WTC11 (cell line): ENCODE data around the gene FAM118B. TPM values are rescaled to one million over a fixed set of nuclear protein-coding genes. Genes with fewer than 3 reads are reported as not detected.

Experiments used
- ATAC-seq: fragments of 200-7000 bp; cut with Tn5 transposase; 2 replicates; pipeline ENCODE4 v1.10.0; 2021; ENCODE audit warnings: mild to moderate bottlenecking, moderate library complexity
- CTCF ChIA-PET: fragments of 300-600 bp; sonication (Branson Sonifier 250); formaldehyde crosslinking; loops from one replicate; lab custom pipeline; 2021; ENCODE audit warnings: antibody characterized with exemption; lab: Charles Lee
- POLR2A ChIA-PET: fragments of 350-600 bp; sonication (Branson Sonifier 250); formaldehyde crosslinking; loops from one replicate; lab custom pipeline; 2021; ENCODE audit warnings: antibody characterized with exemption; lab: Charles Lee
- DNase-seq: peaks from one replicate; pipeline ENCODE4 v3.0.0; 2021; ENCODE audit warnings: low spot score
- H3K27ac Mint-ChIP-seq: 2 replicates; pipeline ENCODE4 v1.8.0; 2021; ENCODE audit warnings: mixed read lengths
- H3K27me3 Mint-ChIP-seq: 2 replicates; pipeline ENCODE4 v1.8.0; 2021; ENCODE audit warnings: low read depth, mild to moderate bottlenecking, moderate library complexity, mixed read lengths
- H3K36me3 Mint-ChIP-seq: 2 replicates; pipeline ENCODE4 v1.8.0; 2021; ENCODE audit warnings: mixed read lengths
- H3K4me1 Mint-ChIP-seq: 2 replicates; pipeline ENCODE4 v1.8.0; 2022; ENCODE audit warnings: mixed read lengths
- H3K4me3 Mint-ChIP-seq: 2 replicates; pipeline ENCODE4 v1.8.0; 2021; ENCODE audit warnings: mild to moderate bottlenecking, moderate library complexity, mixed read lengths
- H3K9me3 Mint-ChIP-seq: 2 replicates; pipeline ENCODE4 v1.8.0; 2021; ENCODE audit warnings: mixed read lengths
- E2F1 ChIP-seq: sonication (generic); formaldehyde crosslinking; IDR thresholded peaks from 2 replicates; pipeline ENCODE4 v1.8.0; 2022; ENCODE audit warnings: mild to moderate bottlenecking, missing genetic modification reagents
- ESRRA ChIP-seq: sonication (generic); formaldehyde crosslinking; IDR thresholded peaks from 2 replicates; pipeline ENCODE4 v1.8.1; 2022; ENCODE audit warnings: mild to moderate bottlenecking, missing genetic modification reagents, borderline replicate concordance
- FOXJ3 ChIP-seq: sonication (generic); formaldehyde crosslinking; IDR thresholded peaks from 2 replicates; pipeline ENCODE4 v1.9.0; 2021; ENCODE audit warnings: missing genetic modification reagents, mild to moderate bottlenecking, borderline replicate concordance
- GABPB1 ChIP-seq: sonication (generic); formaldehyde crosslinking; IDR thresholded peaks from 2 replicates; pipeline ENCODE4 v1.8.1; 2023; ENCODE audit warnings: mild to moderate bottlenecking, missing genetic modification reagents
- GRHL2 ChIP-seq: fragments of 250-450 bp; sonication (Bioruptor Pico); IDR thresholded peaks from 2 replicates; pipeline ENCODE4 v1.8.0; 2022; ENCODE audit warnings: mild to moderate bottlenecking, moderate library complexity; ENCODE audit not compliant: insufficient replicate concordance, severe bottlenecking
- HMGA2 ChIP-seq: fragments of 250-450 bp; sonication (Bioruptor Pico); IDR thresholded peaks from 2 replicates; pipeline ENCODE4 v1.4.0; 2021; ENCODE audit warnings: mild to moderate bottlenecking, moderate library complexity
- IRF1 ChIP-seq: sonication (generic); formaldehyde crosslinking; IDR thresholded peaks from 2 replicates; pipeline ENCODE4 v1.8.0; 2023; ENCODE audit warnings: missing genetic modification reagents
- IRF2 ChIP-seq: sonication (generic); formaldehyde crosslinking; IDR thresholded peaks from 2 replicates; pipeline ENCODE4 v1.8.0; 2022; ENCODE audit warnings: low read depth, missing genetic modification reagents, borderline replicate concordance
- NFYB ChIP-seq: sonication (generic); formaldehyde crosslinking; conservative IDR thresholded peaks from 2 replicates; pipeline ENCODE4 v1.8.0; 2022; ENCODE audit warnings: low read depth, missing genetic modification reagents
- NR1H2 ChIP-seq: sonication (generic); formaldehyde crosslinking; IDR thresholded peaks from 2 replicates; pipeline ENCODE4 v1.9.0; 2021; ENCODE audit warnings: mild to moderate bottlenecking, moderate library complexity, missing genetic modification reagents
- PRRX2 ChIP-seq: fragments of 250-450 bp; sonication (Bioruptor Pico); IDR thresholded peaks from 2 replicates; pipeline ENCODE4 v1.8.0; 2021; ENCODE audit warnings: mild to moderate bottlenecking
- SP1 ChIP-seq: sonication (generic); formaldehyde crosslinking; conservative IDR thresholded peaks from 2 replicates; pipeline ENCODE4 v1.8.1; 2022; ENCODE audit warnings: missing genetic modification reagents
- ZNF219 ChIP-seq: sonication (generic); formaldehyde crosslinking; IDR thresholded peaks from 2 replicates; pipeline ENCODE4 v1.8.0; 2023; ENCODE audit warnings: missing genetic modification reagents, mild to moderate bottlenecking, borderline replicate concordance
- ZNF232 ChIP-seq: sonication (generic); formaldehyde crosslinking; IDR thresholded peaks from 2 replicates; pipeline ENCODE4 v1.8.0; 2022; ENCODE audit warnings: mild to moderate bottlenecking, missing genetic modification reagents
- ZNF281 ChIP-seq: sonication (generic); formaldehyde crosslinking; IDR thresholded peaks from 2 replicates; pipeline ENCODE4 v1.8.0; 2023; ENCODE audit warnings: mild to moderate bottlenecking, missing genetic modification reagents
- total RNA-seq: library from RNA; stranded (reverse); gene quantifications from 3 replicates; pipeline ENCODE4 v1.2.3, GENCODE V29; 2021
- TF ChIP-seq, protein P1 (sequence below): sonication (generic); formaldehyde crosslinking; IDR thresholded peaks from 2 replicates; pipeline ENCODE4 v1.8.0; 2023; ENCODE audit warnings: missing genetic modification reagents, mild to moderate bottlenecking, borderline replicate concordance
- TF ChIP-seq, protein P2 (sequence below): fragments of 250-450 bp; sonication (Bioruptor Pico); IDR thresholded peaks from 2 replicates; pipeline ENCODE4 v2.1.2; 2022; ENCODE audit warnings: mild to moderate bottlenecking, moderate library complexity
- TF ChIP-seq, protein P3 (sequence below): sonication (generic); formaldehyde crosslinking; IDR thresholded peaks from 2 replicates; pipeline ENCODE4 v1.8.1; 2022; ENCODE audit warnings: mild to moderate bottlenecking, moderate library complexity, missing genetic modification reagents
- TF ChIP-seq, protein P4 (sequence below): sonication (generic); formaldehyde crosslinking; conservative IDR thresholded peaks from 2 replicates; pipeline ENCODE4 v1.8.1; 2023; ENCODE audit warnings: mild to moderate bottlenecking, low read depth, missing genetic modification reagents, moderate library complexity

The FAM118B gene
- total RNA-seq, 1 experiment from 2014 or later = 35.3 TPM

DNA sequence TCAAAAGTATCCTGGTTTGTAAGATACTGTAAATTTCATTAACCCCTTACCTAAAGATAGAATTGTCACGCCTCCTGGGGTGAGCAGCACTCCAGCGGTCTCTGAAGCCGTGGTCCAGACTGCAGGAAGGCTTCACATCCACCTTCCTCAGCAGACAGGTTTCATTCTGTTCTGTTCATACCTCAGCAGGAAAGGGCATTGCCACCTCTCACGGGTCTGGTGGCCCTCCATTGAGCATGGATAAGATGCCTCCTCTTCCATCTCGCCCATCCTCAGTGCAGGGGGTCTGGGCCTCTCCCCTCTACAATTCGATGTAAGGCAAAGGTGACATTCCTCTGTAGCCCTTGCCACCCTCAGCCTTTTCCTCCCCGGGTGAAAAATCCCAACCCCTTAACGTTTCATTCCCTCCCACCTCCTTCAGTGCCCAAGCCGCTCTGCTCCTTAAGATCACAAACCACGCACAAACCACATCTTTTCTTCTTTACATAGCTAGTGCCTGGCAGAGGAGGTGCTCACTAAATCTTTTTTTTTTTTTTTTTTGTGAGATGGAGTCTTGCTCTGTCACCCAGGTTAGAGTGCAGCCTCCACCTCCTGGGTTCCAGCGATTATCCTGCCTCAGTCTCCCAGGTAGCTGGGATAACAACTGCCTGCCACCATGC is 28.7 kb upstream of the FAM118B start (continued):
- TF ChIP-seq, protein P1, sequence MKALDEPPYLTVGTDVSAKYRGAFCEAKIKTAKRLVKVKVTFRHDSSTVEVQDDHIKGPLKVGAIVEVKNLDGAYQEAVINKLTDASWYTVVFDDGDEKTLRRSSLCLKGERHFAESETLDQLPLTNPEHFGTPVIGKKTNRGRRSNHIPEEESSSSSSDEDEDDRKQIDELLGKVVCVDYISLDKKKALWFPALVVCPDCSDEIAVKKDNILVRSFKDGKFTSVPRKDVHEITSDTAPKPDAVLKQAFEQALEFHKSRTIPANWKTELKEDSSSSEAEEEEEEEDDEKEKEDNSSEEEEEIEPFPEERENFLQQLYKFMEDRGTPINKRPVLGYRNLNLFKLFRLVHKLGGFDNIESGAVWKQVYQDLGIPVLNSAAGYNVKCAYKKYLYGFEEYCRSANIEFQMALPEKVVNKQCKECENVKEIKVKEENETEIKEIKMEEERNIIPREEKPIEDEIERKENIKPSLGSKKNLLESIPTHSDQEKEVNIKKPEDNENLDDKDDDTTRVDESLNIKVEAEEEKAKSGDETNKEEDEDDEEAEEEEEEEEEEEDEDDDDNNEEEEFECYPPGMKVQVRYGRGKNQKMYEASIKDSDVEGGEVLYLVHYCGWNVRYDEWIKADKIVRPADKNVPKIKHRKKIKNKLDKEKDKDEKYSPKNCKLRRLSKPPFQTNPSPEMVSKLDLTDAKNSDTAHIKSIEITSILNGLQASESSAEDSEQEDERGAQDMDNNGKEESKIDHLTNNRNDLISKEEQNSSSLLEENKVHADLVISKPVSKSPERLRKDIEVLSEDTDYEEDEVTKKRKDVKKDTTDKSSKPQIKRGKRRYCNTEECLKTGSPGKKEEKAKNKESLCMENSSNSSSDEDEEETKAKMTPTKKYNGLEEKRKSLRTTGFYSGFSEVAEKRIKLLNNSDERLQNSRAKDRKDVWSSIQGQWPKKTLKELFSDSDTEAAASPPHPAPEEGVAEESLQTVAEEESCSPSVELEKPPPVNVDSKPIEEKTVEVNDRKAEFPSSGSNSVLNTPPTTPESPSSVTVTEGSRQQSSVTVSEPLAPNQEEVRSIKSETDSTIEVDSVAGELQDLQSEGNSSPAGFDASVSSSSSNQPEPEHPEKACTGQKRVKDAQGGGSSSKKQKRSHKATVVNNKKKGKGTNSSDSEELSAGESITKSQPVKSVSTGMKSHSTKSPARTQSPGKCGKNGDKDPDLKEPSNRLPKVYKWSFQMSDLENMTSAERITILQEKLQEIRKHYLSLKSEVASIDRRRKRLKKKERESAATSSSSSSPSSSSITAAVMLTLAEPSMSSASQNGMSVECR (CRISPR knock-in tag) = no peak
- TF ChIP-seq, protein P2, sequence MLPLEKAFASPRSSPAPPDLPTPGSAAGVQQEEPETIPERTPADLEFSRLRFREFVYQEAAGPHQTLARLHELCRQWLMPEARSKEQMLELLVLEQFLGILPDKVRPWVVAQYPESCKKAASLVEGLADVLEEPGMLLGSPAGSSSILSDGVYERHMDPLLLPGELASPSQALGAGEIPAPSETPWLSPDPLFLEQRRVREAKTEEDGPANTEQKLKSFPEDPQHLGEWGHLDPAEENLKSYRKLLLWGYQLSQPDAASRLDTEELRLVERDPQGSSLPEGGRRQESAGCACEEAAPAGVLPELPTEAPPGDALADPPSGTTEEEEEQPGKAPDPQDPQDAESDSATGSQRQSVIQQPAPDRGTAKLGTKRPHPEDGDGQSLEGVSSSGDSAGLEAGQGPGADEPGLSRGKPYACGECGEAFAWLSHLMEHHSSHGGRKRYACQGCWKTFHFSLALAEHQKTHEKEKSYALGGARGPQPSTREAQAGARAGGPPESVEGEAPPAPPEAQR (CRISPR knock-in tag) = no peak
- TF ChIP-seq PRRX2 = no peak

GRCh38 chr11:126185259-126186024 is 26.1 kb upstream of the FAM118B start:
- H3K36me3 Mint-ChIP-seq = no peaks in the 10 kb centered on the region
- POLR2A ChIA-PET = no interaction called here
- no peak overlapping the region for H3K4me3 Mint-ChIP-seq
- peak; percentile 10; the same call in 1 of the 2 replicates for ATAC-seq
- H3K9me3 Mint-ChIP-seq = peaks cover 3% of the 10 kb centered on the region
- CTCF ChIA-PET = interaction anchor here (1.3 to 3.2 kb wide), 4 partner anchors 25 to 267 kb away, joined by 4 to 8 read pairs (median 6); no protein-coding TSS in a partner anchor
- peaks cover 6% of the 10 kb centered on the region for H3K4me1 Mint-ChIP-seq
- no peak overlapping the region; the same call in 1 of the 2 replicates for H3K27ac Mint-ChIP-seq
- no peak for DNase-seq
- H3K27me3 Mint-ChIP-seq = no peaks in the 10 kb centered on the region
- no peak for TF ChIP-seq E2F1 (CRISPR knock-in tag)
- TF ChIP-seq NR1H2 (CRISPR knock-in tag) = no peak
- no peak for TF ChIP-seq GRHL2 (CRISPR knock-in tag)
- no peak for TF ChIP-seq ESRRA
- TF ChIP-seq IRF1 (CRISPR knock-in tag) = no peak
- no peak for TF ChIP-seq ZNF219 (CRISPR knock-in tag)
- no peak for TF ChIP-seq FOXJ3 (CRISPR knock-in tag)
- TF ChIP-seq HMGA2 (CRISPR knock-in tag) = no peak
- no peak for TF ChIP-seq NFYB (CRISPR knock-in tag)
- TF ChIP-seq, protein P3, sequence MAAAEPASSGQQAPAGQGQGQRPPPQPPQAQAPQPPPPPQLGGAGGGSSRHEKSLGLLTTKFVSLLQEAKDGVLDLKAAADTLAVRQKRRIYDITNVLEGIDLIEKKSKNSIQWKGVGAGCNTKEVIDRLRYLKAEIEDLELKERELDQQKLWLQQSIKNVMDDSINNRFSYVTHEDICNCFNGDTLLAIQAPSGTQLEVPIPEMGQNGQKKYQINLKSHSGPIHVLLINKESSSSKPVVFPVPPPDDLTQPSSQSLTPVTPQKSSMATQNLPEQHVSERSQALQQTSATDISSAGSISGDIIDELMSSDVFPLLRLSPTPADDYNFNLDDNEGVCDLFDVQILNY (CRISPR knock-in tag) = no peak
- TF ChIP-seq, protein P4, sequence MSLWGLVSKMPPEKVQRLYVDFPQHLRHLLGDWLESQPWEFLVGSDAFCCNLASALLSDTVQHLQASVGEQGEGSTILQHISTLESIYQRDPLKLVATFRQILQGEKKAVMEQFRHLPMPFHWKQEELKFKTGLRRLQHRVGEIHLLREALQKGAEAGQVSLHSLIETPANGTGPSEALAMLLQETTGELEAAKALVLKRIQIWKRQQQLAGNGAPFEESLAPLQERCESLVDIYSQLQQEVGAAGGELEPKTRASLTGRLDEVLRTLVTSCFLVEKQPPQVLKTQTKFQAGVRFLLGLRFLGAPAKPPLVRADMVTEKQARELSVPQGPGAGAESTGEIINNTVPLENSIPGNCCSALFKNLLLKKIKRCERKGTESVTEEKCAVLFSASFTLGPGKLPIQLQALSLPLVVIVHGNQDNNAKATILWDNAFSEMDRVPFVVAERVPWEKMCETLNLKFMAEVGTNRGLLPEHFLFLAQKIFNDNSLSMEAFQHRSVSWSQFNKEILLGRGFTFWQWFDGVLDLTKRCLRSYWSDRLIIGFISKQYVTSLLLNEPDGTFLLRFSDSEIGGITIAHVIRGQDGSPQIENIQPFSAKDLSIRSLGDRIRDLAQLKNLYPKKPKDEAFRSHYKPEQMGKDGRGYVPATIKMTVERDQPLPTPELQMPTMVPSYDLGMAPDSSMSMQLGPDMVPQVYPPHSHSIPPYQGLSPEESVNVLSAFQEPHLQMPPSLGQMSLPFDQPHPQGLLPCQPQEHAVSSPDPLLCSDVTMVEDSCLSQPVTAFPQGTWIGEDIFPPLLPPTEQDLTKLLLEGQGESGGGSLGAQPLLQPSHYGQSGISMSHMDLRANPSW = no peak
- no peak for TF ChIP-seq ZNF232 (CRISPR knock-in tag)
- no peak for TF ChIP-seq GABPB1 (CRISPR knock-in tag)
- TF ChIP-seq IRF2 = no peak
- TF ChIP-seq SP1 = no peak
- TF ChIP-seq ZNF281 (CRISPR knock-in tag) = no peak
